ENCODE data around the gene WWOX.

- no peak for TF ChIP-seq CTCF (IDR thresholded peaks at IDR 0.05; ENCODE audit: insufficient read depth, low read depth, low read length)
- TF ChIP-seq EZH2 (IDR thresholded peaks at IDR 0.05; ENCODE audit: insufficient read depth, low read length) = no peak
Measured at GRCh38 chr16:78237841-78238240, 138.4 kb downstream of the WWOX start.
